ENCODE data around the gene FOXJ3. TPM values are rescaled to one million over a fixed set of nuclear protein-coding genes. Genes with fewer than 3 reads are reported as not detected.

FOXJ3 gene
- total RNA-seq, 1 experiment from 2014 or later: 51.1 TPM

GRCh38 chr1:42152119-42152518, 182.9 kb downstream of the FOXJ3 start:
- CTCF ChIA-PET: no interaction called here
- no peak for ATAC-seq
- no peak for TF ChIP-seq CBX3 (IDR thresholded peaks at IDR 0.05; ENCODE audit: low read depth)
- TF ChIP-seq ZNF274 (IDR thresholded peaks at IDR 0.05; ENCODE audit: low read depth, low read length): no peak
- TF ChIP-seq JUND (IDR thresholded peaks at IDR 0.05): no peak
- TF ChIP-seq SP1 (IDR thresholded peaks at IDR 0.05; ENCODE audit: low read depth): no peak
- TF ChIP-seq SIN3A (IDR thresholded peaks at IDR 0.05; ENCODE audit: low read depth): no peak
- TF ChIP-seq SRF (IDR thresholded peaks at IDR 0.05; ENCODE audit: low read depth): no peak
- no peak for TF ChIP-seq EZH2phosphoT487 (IDR thresholded peaks at IDR 0.05; ENCODE audit: borderline replicate concordance)
- TF ChIP-seq MAX (IDR thresholded peaks at IDR 0.05): no peak
- no peak for TF ChIP-seq FOSL1 (IDR thresholded peaks at IDR 0.05; ENCODE audit: low read depth)
- no peak for TF ChIP-seq ELF1 (IDR thresholded peaks at IDR 0.05; ENCODE audit: borderline replicate concordance, low read depth)
- TF ChIP-seq YY1 (IDR thresholded peaks at IDR 0.05; ENCODE audit: extremely low read depth, insufficient replicate concordance, low read depth, low read length): no peak
- TF ChIP-seq ZFX (IDR thresholded peaks at IDR 0.05): no peak
- TF ChIP-seq POLR2A (IDR thresholded peaks at IDR 0.05; ENCODE audit: borderline replicate concordance, extremely low read depth, insufficient read depth, insufficient read length): no peak
- no peak for TF ChIP-seq TCF7L2 (IDR thresholded peaks at IDR 0.05; ENCODE audit: borderline replicate concordance, extremely low read depth, insufficient read depth, insufficient read length)
- no peak for TF ChIP-seq RAD21 (IDR thresholded peaks at IDR 0.05; ENCODE audit: low read depth)
- TF ChIP-seq REST (IDR thresholded peaks at IDR 0.05; ENCODE audit: low read depth): no peak
- TF ChIP-seq CTCF (IDR thresholded peaks at IDR 0.05 in 2 of 3, conservative IDR thresholded peaks at IDR 0.05 in 1 of 3; ENCODE audit: borderline replicate concordance in 1 of 3, insufficient read depth in 1 of 3, low read depth in 2 of 3, low read length in 2 of 3): no peak
- TF ChIP-seq EGR1 (IDR thresholded peaks at IDR 0.05; ENCODE audit: low read depth): no peak

More at GRCh38 chr1:42152119-42152518, 182.9 kb downstream of the FOXJ3 start:
- POLR2A ChIA-PET: no interaction called here
- no peaks in the 10 kb centered on the region for H4K20me1 ChIP-seq (ENCODE audit: insufficient read depth)
- no peak overlapping the region for H3K4me3 ChIP-seq (replicated peaks in 1 of 2; ENCODE audit: low read depth in 1 of 2, low read length in 2 of 2)
- RAD21 ChIA-PET (ENCODE audit: low non-redundant PET in 1 of 2, low total read pairs in 2 of 2, uncharacterized antibody in 2 of 2, unreplicated experiment in 2 of 2): no interaction called here
- H3K4me1 ChIP-seq (ENCODE audit: control insufficient read depth in 1 of 2, insufficient read depth in 2 of 2, low read length in 2 of 2): peaks cover 0 to under 1% of the 10 kb centered on the region in 2 experiments; a peak in 1 of 4 replicates
- H3K9ac ChIP-seq (ENCODE audit: low read length): no peak overlapping the region
- H3K4me2 ChIP-seq (ENCODE audit: low read length): no peak overlapping the region
- no TSS peak for BruUV-seq (replicated peaks)
- H3K9me2 ChIP-seq (ENCODE audit: insufficient read depth): no peaks in the 10 kb centered on the region
- DNase-seq (ENCODE audit: low read depth, low spot score): no peak
- no peak overlapping the region for H2AFZ ChIP-seq (ENCODE audit: low read depth, low read length, poor library complexity, severe bottlenecking)
- H3K36me3 ChIP-seq (ENCODE audit: control insufficient read depth in 1 of 2, insufficient read depth in 2 of 2, low read length in 2 of 2): no peaks in the 10 kb centered on the region
- H3K79me2 ChIP-seq (ENCODE audit: insufficient read depth, low read length): no peaks in the 10 kb centered on the region
- H3K27me3 ChIP-seq (ENCODE audit: insufficient read depth, low read length): no peaks in the 10 kb centered on the region
- no peaks in the 10 kb centered on the region for H3K9me3 ChIP-seq (ENCODE audit: control insufficient read depth in 1 of 2, insufficient read depth in 1 of 2, low read depth in 1 of 2, low read length in 2 of 2)
- H3K27ac ChIP-seq (ENCODE audit: low read depth, low read length): no peak overlapping the region
- intact Hi-C loops (cut with micrococcal nuclease): no loop called here
